Measurements from ENCODE around the gene PLIN5. TPM values are rescaled to one million over a fixed set of nuclear protein-coding genes. Genes with fewer than 3 reads are reported as not detected.
A peak's percentile ranks its signal among the peaks of the same experiment; 100 is the strongest.

Gene PLIN5
- total RNA-seq, 2 experiments from 2014 or later, result 0.27 TPM; not detected in 1

DNA sequence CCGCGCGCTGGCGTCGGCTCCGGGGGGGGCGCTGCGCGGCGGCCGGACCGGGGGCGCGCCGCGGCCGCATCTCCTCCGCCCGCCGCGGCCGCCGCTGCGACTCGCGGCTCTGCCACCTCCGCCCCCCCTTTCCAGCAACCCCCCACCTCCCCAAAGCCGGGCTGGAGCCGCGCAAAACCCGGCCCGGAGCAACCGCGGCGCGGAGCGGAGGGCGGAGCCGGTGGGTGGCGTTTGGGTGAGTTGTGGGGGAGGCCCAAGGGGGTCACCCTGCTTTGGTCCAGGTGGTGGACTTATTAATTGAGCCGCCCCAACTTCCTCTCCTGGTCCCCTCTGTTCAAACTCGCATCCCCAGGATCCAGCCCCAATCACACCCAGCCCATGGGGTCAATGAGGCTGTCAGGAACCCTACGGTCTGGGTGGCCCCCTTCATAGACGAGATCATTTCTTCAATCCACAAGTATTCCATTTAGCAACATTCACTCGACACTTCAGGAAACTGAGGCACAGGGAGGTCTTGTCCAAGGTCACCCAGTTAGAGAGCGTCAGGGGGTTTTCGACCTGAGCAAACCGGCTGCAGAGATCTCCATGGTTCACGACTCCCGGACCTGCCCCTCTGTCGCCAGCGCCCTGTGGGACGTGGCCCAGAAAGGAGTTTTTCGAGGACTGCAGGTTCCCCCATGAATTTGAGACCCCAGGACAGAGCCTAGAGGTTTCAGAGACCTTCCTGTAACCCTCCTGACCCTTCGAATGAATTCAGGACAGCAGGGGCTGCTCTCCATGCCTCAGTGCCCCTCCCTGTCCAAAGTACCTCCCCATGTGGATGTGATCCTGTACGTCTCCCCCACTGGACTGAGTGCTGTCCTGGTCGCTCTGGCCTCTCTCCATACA, 46.9 kb upstream of the PLIN5 start:
- ChIA-PET POLR2A (no interaction called here), CTCF (no interaction called here)
- TF ChIP-seq, protein P1, sequence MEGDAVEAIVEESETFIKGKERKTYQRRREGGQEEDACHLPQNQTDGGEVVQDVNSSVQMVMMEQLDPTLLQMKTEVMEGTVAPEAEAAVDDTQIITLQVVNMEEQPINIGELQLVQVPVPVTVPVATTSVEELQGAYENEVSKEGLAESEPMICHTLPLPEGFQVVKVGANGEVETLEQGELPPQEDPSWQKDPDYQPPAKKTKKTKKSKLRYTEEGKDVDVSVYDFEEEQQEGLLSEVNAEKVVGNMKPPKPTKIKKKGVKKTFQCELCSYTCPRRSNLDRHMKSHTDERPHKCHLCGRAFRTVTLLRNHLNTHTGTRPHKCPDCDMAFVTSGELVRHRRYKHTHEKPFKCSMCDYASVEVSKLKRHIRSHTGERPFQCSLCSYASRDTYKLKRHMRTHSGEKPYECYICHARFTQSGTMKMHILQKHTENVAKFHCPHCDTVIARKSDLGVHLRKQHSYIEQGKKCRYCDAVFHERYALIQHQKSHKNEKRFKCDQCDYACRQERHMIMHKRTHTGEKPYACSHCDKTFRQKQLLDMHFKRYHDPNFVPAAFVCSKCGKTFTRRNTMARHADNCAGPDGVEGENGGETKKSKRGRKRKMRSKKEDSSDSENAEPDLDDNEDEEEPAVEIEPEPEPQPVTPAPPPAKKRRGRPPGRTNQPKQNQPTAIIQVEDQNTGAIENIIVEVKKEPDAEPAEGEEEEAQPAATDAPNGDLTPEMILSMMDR (IDR thresholded peaks at IDR 0.05), result no peak
- Mint-ChIP-seq H3K27me3 (peaks cover 50% of the 10 kb centered on the region), H3K9me3 (no peaks in the 10 kb centered on the region), H3K27ac (no peak overlapping the region), H3K4me3 (no peak overlapping the region), H3K36me3 (ENCODE audit: low read depth) (no peaks in the 10 kb centered on the region), H3K4me1 (ENCODE audit: low read depth) (peaks cover 9% of the 10 kb centered on the region)
- intact Hi-C loops (cut with micrococcal nuclease), result no loop called here
- ATAC-seq (peak; percentile 53), DNase-seq (peak; percentile 30)

DNA sequence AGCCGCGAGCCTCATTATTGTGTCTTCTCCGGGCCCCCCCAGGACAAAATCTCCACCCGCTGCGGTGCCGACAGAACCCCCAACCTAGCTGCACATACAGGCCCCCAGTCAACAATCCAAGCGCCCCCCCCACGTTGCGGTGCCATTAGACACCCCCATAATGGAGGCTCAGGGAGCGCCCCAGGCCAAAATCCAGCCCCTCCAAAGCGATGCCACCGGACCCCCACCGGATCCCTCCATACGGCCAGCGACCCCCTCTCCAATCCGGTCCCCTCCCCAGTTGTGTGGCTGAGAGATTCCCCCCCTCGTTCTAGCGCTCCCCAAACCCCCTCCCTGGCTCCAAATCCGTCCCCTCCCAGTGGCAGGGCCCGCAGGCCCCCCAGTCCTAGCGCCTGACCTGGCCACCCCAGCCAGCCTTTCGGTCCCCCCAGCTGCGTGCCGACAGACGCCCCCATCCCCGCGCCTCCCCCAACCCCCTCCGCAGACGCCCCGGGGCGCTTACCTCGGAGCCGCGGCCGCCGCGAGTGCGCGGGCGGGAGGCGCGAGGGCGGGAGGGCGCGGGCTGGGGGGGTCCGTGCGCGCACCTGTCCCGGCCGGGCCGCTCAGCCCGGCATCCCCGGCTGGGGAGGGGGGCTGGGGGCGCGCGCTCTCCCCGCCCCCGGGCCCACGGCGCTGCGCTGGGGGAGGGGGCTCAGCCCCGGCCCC, 46.1 kb upstream of the PLIN5 start:
- POLR2A ChIA-PET, result no interaction called here
- H3K36me3 Mint-ChIP-seq (ENCODE audit: low read depth), result no peaks in the 10 kb centered on the region
- intact Hi-C loops (cut with micrococcal nuclease), result no loop called here
- TF ChIP-seq, protein P1 (IDR thresholded peaks at IDR 0.05), result no peak
- H3K9me3 Mint-ChIP-seq, result no peaks in the 10 kb centered on the region
- H3K4me3 Mint-ChIP-seq, result no peak overlapping the region
- H3K27ac Mint-ChIP-seq, result no peak overlapping the region
- peaks cover 55% of the 10 kb centered on the region for H3K27me3 Mint-ChIP-seq
- peaks cover 9% of the 10 kb centered on the region for H3K4me1 Mint-ChIP-seq (ENCODE audit: low read depth)
- CTCF ChIA-PET, result interaction anchor here (0.6 to 1.9 kb wide), 3 partner anchors 9 to 59 kb away, joined by 3 to 4 read pairs (median 4); no protein-coding TSS in a partner anchor
- ATAC-seq (no peak), DNase-seq (no peak)

DNA sequence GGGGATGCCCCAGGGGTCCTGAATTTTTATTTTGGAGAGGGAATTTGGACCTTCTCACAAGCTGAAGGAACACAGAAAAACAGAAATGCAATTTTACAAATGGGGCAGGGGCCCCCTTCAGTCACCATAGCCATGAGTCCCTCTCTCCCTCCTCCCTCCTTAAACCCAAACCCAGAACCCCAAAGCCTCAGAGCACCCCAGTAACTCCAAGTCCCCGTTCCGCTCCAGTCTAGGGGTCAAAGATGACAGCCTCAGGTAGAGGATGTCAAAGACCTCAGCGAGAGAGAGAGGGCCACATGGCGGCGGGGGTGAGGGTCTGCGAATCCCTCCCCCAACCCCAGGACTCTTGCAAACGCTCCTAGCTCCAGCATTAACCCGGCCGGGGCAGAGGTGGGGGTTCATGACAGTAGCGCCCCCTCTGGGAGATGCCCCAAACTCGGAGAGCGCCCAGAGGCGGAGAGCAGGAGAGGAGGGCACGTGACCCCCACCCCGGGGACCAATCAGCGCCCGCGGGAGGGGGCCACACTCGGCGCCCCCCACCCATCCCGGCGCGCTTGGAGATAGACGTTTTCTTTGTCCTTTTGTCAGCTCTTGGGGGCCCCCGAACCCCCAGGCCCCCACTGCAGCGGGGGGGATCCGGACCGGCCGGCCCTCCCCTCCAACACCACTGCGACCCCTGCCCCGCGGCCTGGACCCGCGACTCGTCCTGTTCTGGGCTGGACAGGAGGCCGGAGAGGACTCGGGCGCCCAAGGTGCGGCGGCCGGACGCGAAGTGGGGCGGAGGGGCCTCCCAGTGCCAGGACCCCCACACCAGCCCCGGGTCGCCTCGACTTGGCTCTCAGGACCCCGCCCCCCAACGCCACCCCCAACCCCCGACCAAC, 45.2 kb upstream of the PLIN5 start:
- no peaks in the 10 kb centered on the region for H3K9me3 Mint-ChIP-seq
- POLR2A ChIA-PET, result no interaction called here
- intact Hi-C loops (cut with micrococcal nuclease), result no loop called here
- peaks cover 52% of the 10 kb centered on the region for H3K27me3 Mint-ChIP-seq
- no peak overlapping the region for H3K4me3 Mint-ChIP-seq
- DNase-seq (no peak), ATAC-seq (no peak)
- CTCF ChIA-PET, result interaction anchor here (0.6 to 2.3 kb wide), 7 partner anchors 9 to 60 kb away, joined by 3 to 9 read pairs (median 4); no protein-coding TSS in a partner anchor
- no peaks in the 10 kb centered on the region for H3K36me3 Mint-ChIP-seq (ENCODE audit: low read depth)
- no peak overlapping the region for H3K27ac Mint-ChIP-seq
- TF ChIP-seq, protein P1 (IDR thresholded peaks at IDR 0.05), result no peak
- peaks cover 13% of the 10 kb centered on the region for H3K4me1 Mint-ChIP-seq (ENCODE audit: low read depth)

DNA sequence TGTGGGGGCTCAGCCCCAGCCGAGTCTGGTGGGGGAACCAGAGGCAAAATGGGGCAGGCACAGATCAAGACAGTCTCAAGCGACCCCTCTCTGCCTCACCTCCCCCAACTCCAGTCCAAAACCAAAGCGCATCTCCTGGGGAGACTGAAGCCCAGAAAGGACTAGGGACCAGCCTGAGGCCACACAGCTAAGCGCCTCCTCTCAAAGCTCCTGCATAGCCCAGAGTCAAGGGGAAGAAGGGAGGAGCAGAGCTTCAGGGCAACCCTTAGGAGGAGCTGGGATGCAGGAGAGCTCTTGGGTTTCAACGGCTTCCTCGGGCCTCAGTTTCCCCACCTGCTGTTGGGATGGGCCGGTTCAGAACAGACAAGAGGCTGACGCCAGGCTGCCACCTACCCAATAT, 44.4 kb upstream of the PLIN5 start:
- H3K27me3 Mint-ChIP-seq, result peaks cover 50% of the 10 kb centered on the region
- POLR2A ChIA-PET, result no interaction called here
- TF ChIP-seq, protein P1 (IDR thresholded peaks at IDR 0.05), result no peak
- intact Hi-C loops (cut with micrococcal nuclease), result loop anchor here (5.0 kb wide), 1 partner anchor 58 kb away; the partner anchor contains the start of gene TNFAIP8L1
- H3K9me3 Mint-ChIP-seq, result no peaks in the 10 kb centered on the region
- no peak overlapping the region for H3K4me3 Mint-ChIP-seq
- H3K27ac Mint-ChIP-seq, result no peak overlapping the region
- ATAC-seq (no peak), DNase-seq (no peak)
- peaks cover 15% of the 10 kb centered on the region for H3K4me1 Mint-ChIP-seq (ENCODE audit: low read depth)
- CTCF ChIA-PET, result interaction anchor here (0.9 to 2.3 kb wide), 5 partner anchors 14 to 57 kb away, joined by 3 to 9 read pairs (median 4); no protein-coding TSS in a partner anchor
- H3K36me3 Mint-ChIP-seq (ENCODE audit: low read depth), result no peaks in the 10 kb centered on the region
